GM12878 (cell line): Measurements from ENCODE around the gene APPBP2. TPM values are rescaled to one million over a fixed set of nuclear protein-coding genes. Genes with fewer than 3 reads are reported as not detected.

Experiments
- ATAC-seq: fragments of 200-7000 bp; cut with Tn5 transposase; 3 replicates; pipeline ENCODE4 v1.9.1; 2020; ENCODE audit warnings: mild to moderate bottlenecking, moderate library complexity
- BruUV-seq: library from RNA; stranded (reverse); fragments of 400-500 nt; replicated peaks from 2 replicates; lab custom pipeline; 2021; lab: Mats Ljungman, UMichigan
- CTCF ChIA-PET: fragments of 300-600 bp; sonication (Branson Sonifier 250); formaldehyde crosslinking; extraction: SDS; loops from one replicate; lab custom pipeline; 2021; ENCODE audit warnings: inconsistent platforms; lab: Yijun Ruan, JAX
- POLR2A ChIA-PET: fragments of 350-600 bp; formaldehyde crosslinking; extraction: SDS; loops from one replicate; lab custom pipeline; 2021; ENCODE audit warnings: inconsistent platforms; lab: Charles Lee
- RAD21 ChIA-PET: fragments of 300-600 bp; sonication (Branson Sonifier 250); formaldehyde crosslinking; loops from one replicate; lab custom pipeline; 2023; ENCODE audit warnings: antibody characterized with exemption; ENCODE audit not compliant: unreplicated experiment; lab: Charles Lee
- SMC1A ChIA-PET: fragments of 300-600 bp; sonication (Branson Sonifier 250); formaldehyde crosslinking; loops from one replicate; lab custom pipeline; 2023; ENCODE audit not compliant: unreplicated experiment, uncharacterized antibody; lab: Charles Lee
- DNase-seq: peaks from one replicate; pipeline ENCODE4 v3.0.0-alpha.2; 2011; ENCODE audit warnings: low read depth, low spot score
- FAIRE-seq: peaks from 3 replicates; lab custom pipeline; 2011; peaks lifted over from hg19 to GRCh38; lab: Jason Lieb, UNC
- H2AFZ ChIP-seq: 2 replicates; pipeline ENCODE4 v1.6.0; 2011; ENCODE audit warnings: low read depth, low read length, control low read depth; ENCODE audit not compliant: control insufficient read depth
- H3K27ac ChIP-seq: 2 replicates; pipeline ENCODE4 v1.5.1; 2011; ENCODE audit warnings: control low read depth; ENCODE audit not compliant: control insufficient read depth, insufficient read depth
- H3K27me3 ChIP-seq, 2 experiments: replicated peaks in 1 of 2; 2 replicates each; pipeline versions ENCODE4 v1.6.0 to v1.6.1; 2011; ENCODE audit warnings: low read length in 1 of 2; ENCODE audit not compliant: control insufficient read depth in 2 of 2, insufficient read depth in 2 of 2
- H3K36me3 ChIP-seq, 2 experiments: 2 replicates each; pipeline ENCODE4 v1.5.1; 2011; ENCODE audit warnings: low read length in 1 of 2; ENCODE audit not compliant: control insufficient read depth in 2 of 2, insufficient read depth in 2 of 2
- H3K4me1 ChIP-seq: 2 replicates; pipeline ENCODE4 v1.6.1; 2011; ENCODE audit warnings: mild to moderate bottlenecking, low read length, moderate library complexity, mixed read lengths; ENCODE audit not compliant: control insufficient read depth, insufficient read depth
- H3K4me2 ChIP-seq: 2 replicates; pipeline ENCODE4 v1.6.0; 2011; ENCODE audit warnings: control low read depth; ENCODE audit not compliant: control insufficient read depth, insufficient read depth
- H3K4me3 ChIP-seq: fragments of 200-600 bp; sonication (generic); 2 replicates; pipeline ENCODE4 v1.5.1; 2016
- H3K79me2 ChIP-seq: 2 replicates; pipeline ENCODE4 v1.6.0; 2011; ENCODE audit warnings: low read length; ENCODE audit not compliant: control insufficient read depth, insufficient read depth
- H3K9ac ChIP-seq: 2 replicates; pipeline ENCODE4 v1.8.0; 2011; ENCODE audit warnings: low read length, control low read depth, mixed read lengths; ENCODE audit not compliant: control insufficient read depth, insufficient read depth
- H3K9me3 ChIP-seq: replicated peaks from 3 replicates; pipeline ENCODE4 v1.5.1; 2011; ENCODE audit warnings: mild to moderate bottlenecking, low read length; ENCODE audit not compliant: control insufficient read depth, insufficient read depth
- H4K20me1 ChIP-seq: 2 replicates; pipeline ENCODE4 v1.6.0; 2011; ENCODE audit not compliant: control insufficient read depth, insufficient read depth
- ATF2 ChIP-seq: IDR thresholded peaks from 2 replicates; pipeline ENCODE4 v1.6.1; 2012; ENCODE audit warnings: low read length, inconsistent platforms
- CBFB ChIP-seq: IDR thresholded peaks from 2 replicates; pipeline ENCODE4 v1.6.1; 2016; ENCODE audit warnings: antibody characterized with exemption, low read depth
- GABPA ChIP-seq: IDR thresholded peaks from 2 replicates; pipeline ENCODE4 v1.6.1; 2014; ENCODE audit warnings: antibody characterized with exemption, low read depth, mild to moderate bottlenecking, inconsistent platforms
- NFXL1 ChIP-seq: fragments of 450-650 bp; IDR thresholded peaks from 2 replicates; pipeline ENCODE4 v1.6.1; 2017; ENCODE audit warnings: antibody characterized with exemption, mild to moderate bottlenecking, borderline replicate concordance
- PAX8 ChIP-seq: fragments of 450-650 bp; IDR thresholded peaks from 2 replicates; pipeline ENCODE4 v1.6.1; 2017; ENCODE audit warnings: mild to moderate bottlenecking, moderate library complexity
- ZNF384 ChIP-seq: IDR thresholded peaks from 2 replicates; pipeline ENCODE4 v1.6.1; 2012; ENCODE audit warnings: low read depth, mild to moderate bottlenecking, low read length, improper control_type of control experiment, borderline replicate concordance
- WGBS: methylation state at CpG from one replicate; pipeline ENCODE4 v1.1.6; 2016; ENCODE audit warnings: low lambda C conversion rate; ENCODE audit not compliant: insufficient replicate concordance, insufficient coverage; ENCODE audit errors: missing lambda C conversion rate; 5-methylcytosine and 5-hydroxymethylcytosine counted together
- in situ Hi-C: fragments of 300-500 bp; cut with MboI; formaldehyde crosslinking; loops from 9 replicates; pipeline ENCODE4 v1.14.3; 2018; ENCODE audit warnings: mixed read lengths
- intact Hi-C: fragments of 100-400 bp; cut with micrococcal nuclease; formaldehyde crosslinking; loops from one replicate; pipeline ENCODE4 v1.14.2; 2022; ENCODE audit not compliant: unreplicated experiment
- polyA plus RNA-seq, 11 experiments: library from polyadenylated mRNA; depleted of rRNA in 4 of 11; unstranded in 6 of 11; stranded (reverse) in 5 of 11; fragments of >200 nt; fragmentation: Nextera tagmentation in 4 of 11; fragmentation: Illumina TruSeq in 1 of 11; extraction: Ambion mirVana in 4 of 11; extraction: Trizol in 1 of 11; gene quantifications; 1 replicate in 1 of 11; 2 replicates in 10 of 11; pipeline versions ENCODE4 v1.2.1 to v1.2.3, GENCODE V29; 2011 to 2016; ENCODE audit warnings: inconsistent platforms in 2 of 11, missing spikeins in 2 of 11, low read depth in 1 of 11
- total RNA-seq, 4 experiments: library from RNA; depleted of rRNA in 3 of 4; stranded (reverse); fragments of >200 nt in 3 of 4; fragmentation: Illumina TruSeq in 1 of 4; extraction: Trizol in 1 of 4; gene quantifications; 2 replicates each; pipeline versions ENCODE4 v1.2.1 to v1.2.3, GENCODE V29; 2013 to 2021

APPBP2 gene
- total and polyA plus RNA-seq, 10 of the 15 experiments (the other 5 are each of a cell fraction or from before 2014, with no cell fraction given) = 4.3 to 30.8 (median 13.1) TPM

- ATAC-seq = no peak
- Histone ChIP-seq H3K9ac (no peak overlapping the region), H3K79me2 (no peaks in the 10 kb centered on the region), H4K20me1 (no peaks in the 10 kb centered on the region), H3K4me2 (no peak overlapping the region), H3K4me1 (no peaks in the 10 kb centered on the region), H3K9me3 (no peaks in the 10 kb centered on the region), H2AFZ (no peak overlapping the region), H3K36me3 (peaks cover 2 to 29% of the 10 kb centered on the region in 2 experiments; a peak in 3 of 4 replicates), H3K27me3 (no peaks in the 10 kb centered on the region), H3K4me3 (no peak overlapping the region), H3K27ac (no peak overlapping the region)
- POLR2A ChIA-PET = interaction anchor here (0.6 kb wide), 1 partner anchor 94 kb away, joined by 6 read pairs; no protein-coding TSS in a partner anchor
- RAD21 ChIA-PET = no interaction called here
- no peak for FAIRE-seq
- BruUV-seq = no TSS peak
- intact Hi-C loops = no loop called here
- DNase-seq = no peak
- CTCF ChIA-PET = interaction anchor here (1.1 kb wide), 1 partner anchor 265 kb away, joined by 3 read pairs; no protein-coding TSS in a partner anchor
- TF ChIP-seq CBFB (no peak), ATF2 (no peak), GABPA (no peak), PAX8 (no peak), NFXL1 (0 out of 2 replicates have a peak, but pooled peaks have one; percentile 57), ZNF384 (no peak)
- in situ Hi-C loops = no loop called here
- WGBS = 95% methylated on average over 1 of the region's 1 CpG
- SMC1A ChIA-PET = interaction anchor here (1.4 kb wide), 1 partner anchor 10 kb away, joined by 3 read pairs; no protein-coding TSS in a partner anchor
Measured at GRCh38 chr17:60464343-60464742, 61.7 kb downstream of the APPBP2 start.
